ENCODE measurements around the gene MFSD2B. TPM values are rescaled to one million over a fixed set of nuclear protein-coding genes. Genes with fewer than 3 reads are reported as not detected.

MFSD2B gene
- total RNA-seq = 0.13 TPM in 1 of 2 replicates, not detected in the other

DNA sequence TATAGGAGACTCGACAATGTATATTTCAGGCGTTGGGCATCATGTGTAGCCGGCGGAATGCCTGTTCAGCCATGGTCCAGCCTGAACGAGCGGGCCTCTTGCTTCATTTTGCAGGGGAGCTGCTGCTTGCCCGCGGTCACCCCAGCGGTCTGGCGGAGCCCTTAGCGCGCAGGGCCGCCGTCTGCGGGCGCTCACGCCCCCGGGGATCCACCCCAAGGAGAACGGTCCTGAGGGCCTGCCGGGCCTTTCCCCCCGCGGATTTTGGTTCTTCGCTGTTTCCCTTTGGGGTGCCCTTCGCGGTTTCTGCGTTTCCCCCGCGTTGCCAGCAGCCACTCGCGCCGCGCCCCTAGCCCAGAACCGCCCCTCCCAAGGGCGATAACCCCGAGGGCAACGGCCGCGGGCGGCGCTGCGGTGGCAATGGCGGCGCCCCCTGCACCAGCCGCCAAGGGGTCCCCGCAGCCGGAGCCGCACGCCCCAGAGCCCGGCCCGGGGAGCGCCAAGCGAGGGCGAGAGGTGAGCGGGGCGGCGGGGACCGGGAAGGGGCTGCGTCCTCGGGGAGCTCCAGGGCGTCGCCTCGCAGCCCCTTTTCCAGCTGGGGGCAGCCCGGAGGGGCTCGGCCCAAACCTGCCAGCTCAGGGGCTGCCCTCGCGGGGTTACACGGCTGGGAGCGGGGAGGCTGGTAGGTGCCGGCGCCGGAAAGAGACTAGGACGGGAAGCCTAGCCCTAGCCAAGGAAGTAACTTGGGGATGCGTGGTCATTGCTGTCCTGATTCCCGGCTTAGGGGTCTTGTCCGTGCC, at the start of gene MFSD2B:
Gene MFSD2B, plus strand, starts transcription at position 406 of the 797 bp plus-strand sequence. Its CDS starts 12 bp downstream, at position 418.

GRCh38 chr2:24046930-24047702, 37.2 kb downstream of the MFSD2B start, which contains the start of gene WDCP:
Gene WDCP, minus strand, starts transcription at chr2:24047391. Its CDS starts 7,897 bp downstream, at chr2:24039494.

GRCh38 chr2:24049485-24050021, 39.7 kb downstream of the MFSD2B start, which contains the start of gene FKBP1B:
Gene FKBP1B, plus strand, starts transcription at chr2:24049741. Its CDS starts 109 bp downstream, at chr2:24049850.

Small RNAs within 50 kb of the gene (small RNA-seq; reads per million reads assigned to genes)
- gene RN7SL610P = not detected
- not detected for gene RNU6-370P

Other genes with a start within 250 kb of the MFSD2B start
- 22.2 and 22.9 TPM in 2 replicates for gene ATAD2B, start 83.0 kb upstream of the MFSD2B start, total RNA-seq
- 17.1 and 19.5 TPM in 2 replicates for gene UBXN2A, start 69.6 kb upstream of the MFSD2B start, total RNA-seq
- 10.1 and 14.8 TPM in 2 replicates for gene WDCP, start 37.3 kb downstream of the MFSD2B start, total RNA-seq
- 3.5 and 4.1 TPM in 2 replicates for gene FKBP1B, start 39.7 kb downstream of the MFSD2B start, total RNA-seq
- gene SF3B6, start 66.2 kb downstream of the MFSD2B start, total RNA-seq = 121 and 138 TPM in 2 replicates
- gene TP53I3, start 74.7 kb downstream of the MFSD2B start, total RNA-seq = 20.9 and 23.8 TPM in 2 replicates
- 0.52 and 0.65 TPM in 2 replicates for gene PFN4, start 113.2 kb downstream of the MFSD2B start, total RNA-seq
- gene FAM228B, start 113.4 kb downstream of the MFSD2B start, total RNA-seq = 17.9 and 21.4 TPM in 2 replicates
- gene FAM228A, start 165.0 kb downstream of the MFSD2B start, total RNA-seq = 0.43 and 0.65 TPM in 2 replicates

All from articular chondrocyte of knee joint (primary cell).